Measurements from ENCODE around the gene CRYZL1.

CRYZL1 gene

DNA sequence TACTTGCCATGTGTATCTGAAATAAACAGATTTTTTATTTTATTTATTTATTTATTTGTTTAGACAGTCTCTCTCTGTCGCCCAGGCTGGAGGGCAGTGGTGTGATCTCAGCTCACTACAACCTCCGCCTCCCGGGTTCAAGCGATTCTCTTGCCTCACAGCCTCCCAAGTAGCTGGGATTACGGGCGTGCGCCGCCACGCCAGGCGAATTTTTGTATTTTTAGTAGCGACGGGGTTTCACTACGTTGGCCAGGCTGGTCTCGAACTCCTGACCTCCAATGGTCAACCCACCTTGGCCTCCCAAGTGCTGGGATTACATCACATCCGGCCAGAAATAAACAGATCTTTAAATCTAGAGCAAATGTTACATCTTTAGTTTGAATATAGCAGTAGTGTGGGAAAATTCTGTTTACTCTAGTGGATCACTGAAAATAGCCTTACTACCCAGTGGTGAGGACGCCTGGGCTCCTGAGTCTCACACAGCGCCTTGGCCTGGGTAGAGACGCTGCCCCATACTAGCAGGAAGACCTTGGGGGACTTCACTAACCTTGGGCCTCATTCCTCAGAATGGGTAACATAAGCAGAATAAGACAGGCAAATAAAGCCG is 100.3 kb downstream of the CRYZL1 start:
- DNase-seq (ENCODE audit: low read depth in 2 of 2), result peak in 1 of 2 donors; percentile 3

DNA sequence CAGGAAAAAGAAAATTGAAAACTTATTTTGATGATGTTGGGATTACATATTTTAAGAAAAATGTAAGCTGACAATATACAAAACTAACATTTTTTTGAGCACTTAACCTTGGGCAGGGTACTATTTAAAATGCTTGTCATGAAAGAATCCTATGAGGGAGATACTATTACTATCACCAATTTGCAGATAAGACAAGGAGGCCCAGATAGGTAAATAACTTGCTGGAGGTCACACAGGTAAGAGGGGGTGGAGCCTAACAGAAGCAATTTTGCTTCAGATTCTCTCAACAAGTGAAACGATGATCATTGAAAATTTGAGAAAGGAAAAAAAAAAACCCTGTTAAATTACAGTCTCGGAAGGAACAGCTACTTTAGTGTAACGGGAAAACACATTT is 100.8 kb downstream of the CRYZL1 start:
- no peak for DNase-seq (ENCODE audit: low read depth in 2 of 2)

DNA sequence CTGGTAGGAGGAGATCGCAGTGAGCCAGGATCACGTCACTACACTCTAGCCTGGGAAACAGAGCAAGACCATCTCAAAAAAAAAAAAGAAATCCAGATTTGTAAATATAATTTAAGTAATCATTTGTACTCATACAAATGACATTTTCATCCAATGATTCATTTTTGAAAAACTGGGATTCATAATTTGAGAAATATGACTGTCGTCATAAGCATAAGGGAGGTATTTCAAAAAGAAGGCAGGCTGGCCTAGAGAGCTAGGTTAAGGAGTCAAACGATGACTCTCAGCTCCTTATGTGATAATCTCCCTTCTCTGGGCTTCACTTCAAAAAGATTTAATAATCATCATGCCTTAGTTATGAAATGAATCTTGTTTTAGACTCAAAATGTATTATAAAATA is 101.9 kb downstream of the CRYZL1 start:
- no peak for DNase-seq (ENCODE audit: low read depth in 2 of 2)
